BLaER1 treated with 17β-estradiol and CSF1 and Interleukin-3, amounts not matched to agents 10 nM and 100 nM (cell line): ENCODE data around the gene SELPLG.

ENCODE experiments used
- H3K27ac ChIP-seq, 11 experiments: shearing (Covaris generic); formaldehyde crosslinking; 2 replicates each; pipeline ENCODE4 v1.8.1; 2022
- H3K27me3 ChIP-seq, 11 experiments: shearing (Covaris generic); formaldehyde crosslinking; 2 replicates each; pipeline ENCODE4 v1.8.1; 2022
- H3K36me3 ChIP-seq, 11 experiments: shearing (Covaris generic); formaldehyde crosslinking; 2 replicates each; pipeline ENCODE4 v1.8.1; 2022
- H3K4me1 ChIP-seq, 10 experiments: shearing (Covaris generic); formaldehyde crosslinking; 2 replicates each; pipeline ENCODE4 v1.8.1; 2022
- H3K4me2 ChIP-seq, 11 experiments: shearing (Covaris generic); formaldehyde crosslinking; 2 replicates each; pipeline ENCODE4 v1.8.1; 2022
- H3K4me3 ChIP-seq, 10 experiments: shearing (Covaris generic); formaldehyde crosslinking; 2 replicates each; pipeline ENCODE4 v1.8.1; 2022
- H3K9ac ChIP-seq, 11 experiments: shearing (Covaris generic); formaldehyde crosslinking; 2 replicates each; pipeline ENCODE4 v1.8.1; 2022
- H3K9me3 ChIP-seq, 11 experiments: shearing (Covaris generic); formaldehyde crosslinking; replicated peaks in 1 of 11; 2 replicates each; pipeline ENCODE4 v1.8.1; 2022
- H4K20me1 ChIP-seq, 11 experiments: shearing (Covaris generic); formaldehyde crosslinking; 2 replicates each; pipeline ENCODE4 v1.8.1; 2022
- Cebpa-rat ChIP-seq, 11 experiments: shearing (Covaris generic); IDR thresholded peaks; 2 replicates each; pipeline ENCODE4 v1.8.1; 2022

SELPLG gene

DNA sequence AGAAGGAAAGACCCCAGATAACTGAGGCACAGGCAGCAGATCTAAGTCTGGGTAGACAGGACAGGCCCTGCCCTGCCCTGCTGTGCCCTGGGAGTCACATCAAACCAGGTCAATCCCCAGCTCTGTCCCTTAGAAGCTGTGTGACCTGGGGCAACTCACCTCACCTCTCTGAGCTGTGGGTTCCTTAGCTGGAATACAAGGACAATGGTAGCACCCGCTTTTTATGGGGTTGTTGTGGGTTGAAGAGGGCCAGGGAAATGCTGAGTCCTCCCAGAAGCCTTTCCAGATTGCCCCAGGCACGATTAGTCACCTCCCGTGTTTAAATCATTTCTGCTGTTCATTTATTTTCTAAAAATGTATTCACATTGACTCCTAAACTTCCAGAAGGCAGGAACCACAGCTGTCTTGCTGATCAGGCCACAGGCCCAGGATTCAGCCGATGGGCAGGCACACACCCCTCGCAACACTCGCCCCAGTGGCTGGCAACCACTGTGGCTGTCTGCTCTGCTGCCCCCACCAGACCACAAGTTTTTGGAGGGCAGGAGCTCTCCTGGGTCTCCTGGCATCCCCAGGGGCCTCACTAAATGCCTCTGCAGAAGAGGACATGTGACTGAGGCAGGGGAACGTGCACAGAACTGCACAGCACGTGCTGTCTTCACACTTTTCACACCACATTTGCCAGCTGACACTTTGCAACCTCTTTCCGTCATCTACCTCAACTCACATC, 3.0 kb downstream of the SELPLG start:
- H3K36me3 ChIP-seq, result peaks cover 0 to 6% (median 0%) of the 10 kb centered on the region in 11 experiments; a peak in 2 of 22 replicates
- no peaks in the 10 kb centered on the region for H3K27me3 ChIP-seq
- peak overlapping the region; percentile 11 to 97 (median 83); a peak in 21 of 22 replicates for H3K4me2 ChIP-seq
- H4K20me1 ChIP-seq, result no peaks in the 10 kb centered on the region
- peaks cover 0 to 13% (median 7%) of the 10 kb centered on the region in 11 experiments; a peak in 12 of 22 replicates for H3K9me3 ChIP-seq
- H3K9ac ChIP-seq, result peak overlapping the region in 7 of 11 experiments; percentile 9 to 81 (median 77); a peak in 9 of 22 replicates
- peaks cover 72 to 100% (median 87%) of the 10 kb centered on the region in 10 experiments for H3K4me1 ChIP-seq
- H3K4me3 ChIP-seq, result no peak overlapping the region
- TF ChIP-seq Cebpa-rat (IDR thresholded peaks at IDR 0.05), result no peak
- H3K27ac ChIP-seq, result peak overlapping the region in 7 of 11 experiments; percentile 5 to 96 (median 83); a peak in 12 of 22 replicates

DNA sequence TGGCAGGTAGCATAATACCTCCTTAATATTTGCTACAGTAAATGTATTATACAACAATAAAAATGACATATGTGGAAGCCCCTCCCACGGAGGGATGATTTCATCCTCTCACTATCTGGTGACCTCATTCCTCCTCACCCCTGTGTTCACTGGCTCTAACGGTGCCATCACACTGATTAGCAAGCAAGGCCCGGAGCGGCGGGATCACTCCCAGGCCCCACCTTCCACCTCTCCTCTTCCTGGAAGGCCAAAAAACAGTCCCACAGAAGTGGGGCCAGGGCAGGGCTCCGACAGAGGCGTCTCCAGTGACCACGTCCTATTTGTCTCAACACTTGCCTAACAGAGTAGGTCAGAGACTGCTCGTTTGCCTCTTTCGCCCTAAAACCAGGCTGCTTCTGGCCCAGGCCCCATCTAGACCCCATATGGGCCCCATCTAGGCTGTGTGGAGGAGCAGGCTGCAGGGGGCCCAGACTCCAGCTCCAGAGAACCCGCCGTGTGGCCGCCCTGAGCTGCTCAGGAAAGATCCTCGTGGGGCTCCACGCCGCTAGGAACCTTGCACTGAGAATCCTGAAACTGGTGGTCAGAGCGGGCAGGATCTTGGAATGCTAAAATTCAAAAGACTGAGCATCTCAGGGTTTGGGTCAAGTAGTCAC, 3.7 kb downstream of the SELPLG start:
- peaks cover 65 to 96% (median 80%) of the 10 kb centered on the region in 10 experiments for H3K4me1 ChIP-seq
- H4K20me1 ChIP-seq, result no peaks in the 10 kb centered on the region
- peak overlapping the region in 4 of 10 experiments; percentile 46 to 66 (median 56); a peak in 4 of 20 replicates for H3K4me3 ChIP-seq
- H3K27me3 ChIP-seq, result no peaks in the 10 kb centered on the region
- peaks cover 0 to 11% (median 0%) of the 10 kb centered on the region in 11 experiments; a peak in 2 of 22 replicates for H3K36me3 ChIP-seq
- peaks cover 0 to 13% (median 7%) of the 10 kb centered on the region in 11 experiments; a peak in 12 of 22 replicates for H3K9me3 ChIP-seq
- peak overlapping the region; percentile 67 to 97 (median 83); a peak in 21 of 22 replicates for H3K4me2 ChIP-seq
- no peak for TF ChIP-seq Cebpa-rat (IDR thresholded peaks at IDR 0.05)
- peak overlapping the region in 7 of 11 experiments; percentile 9 to 81 (median 77); a peak in 8 of 22 replicates for H3K9ac ChIP-seq
- peak overlapping the region in 9 of 11 experiments; percentile 5 to 96 (median 80); a peak in 13 of 22 replicates for H3K27ac ChIP-seq

GRCh38 chr12:108629151-108629550, 4.5 kb downstream of the SELPLG start:
- peak overlapping the region; percentile 67 to 97 (median 83) for H3K4me2 ChIP-seq
- H3K4me1 ChIP-seq, result peaks cover 57 to 88% (median 73%) of the 10 kb centered on the region in 10 experiments
- no peaks in the 10 kb centered on the region for H4K20me1 ChIP-seq
- H3K9me3 ChIP-seq, result peaks cover 0 to 13% (median 7%) of the 10 kb centered on the region in 11 experiments; a peak in 12 of 22 replicates
- peak overlapping the region in 9 of 11 experiments; percentile 12 to 96 (median 80); a peak in 15 of 22 replicates for H3K27ac ChIP-seq
- H3K36me3 ChIP-seq, result peaks cover 0 to 12% (median 0%) of the 10 kb centered on the region in 11 experiments; a peak in 3 of 22 replicates
- TF ChIP-seq Cebpa-rat (IDR thresholded peaks at IDR 0.05), result no peak
- peak overlapping the region in 6 of 10 experiments; percentile 32 to 66 (median 52); a peak in 10 of 20 replicates for H3K4me3 ChIP-seq
- no peaks in the 10 kb centered on the region for H3K27me3 ChIP-seq
- H3K9ac ChIP-seq, result peak overlapping the region in 9 of 11 experiments; percentile 15 to 81 (median 77); a peak in 15 of 22 replicates

GRCh38 chr12:108627134-108627920, 6.4 kb downstream of the SELPLG start:
- Histone ChIP-seq H3K27ac (peak overlapping the region in 8 of 11 experiments; percentile 60 to 96 (median 82); a peak in 12 of 22 replicates), H3K4me3 (0 out of 20 replicates have a peak overlapping the region, but pooled peaks of 1 of the 10 experiments have one; percentile 56), H4K20me1 (no peaks in the 10 kb centered on the region), H3K36me3 (peaks cover 0 to 28% (median 0%) of the 10 kb centered on the region in 11 experiments; a peak in 10 of 22 replicates), H3K9ac (peak overlapping the region in 5 of 11 experiments; percentile 77 to 81 (median 81); a peak in 8 of 22 replicates), H3K27me3 (no peaks in the 10 kb centered on the region), H3K9me3 (peaks cover 0 to 20% (median 12%) of the 10 kb centered on the region in 11 experiments; a peak in 14 of 22 replicates), H3K4me1 (peaks cover 45 to 79% (median 61%) of the 10 kb centered on the region in 10 experiments), H3K4me2 (peak overlapping the region in 10 of 11 experiments; percentile 67 to 97 (median 88); a peak in 18 of 22 replicates)
- no peak for TF ChIP-seq Cebpa-rat (IDR thresholded peaks at IDR 0.05)

- H3K9ac ChIP-seq, result no peak overlapping the region
- H3K9me3 ChIP-seq, result peaks cover 0 to 13% (median 0%) of the 10 kb centered on the region in 11 experiments; a peak in 8 of 22 replicates
- no peak overlapping the region for H3K4me3 ChIP-seq
- TF ChIP-seq Cebpa-rat (IDR thresholded peaks at IDR 0.05), result no peak
- no peak overlapping the region for H3K27ac ChIP-seq
- peaks cover 0 to 28% (median 0%) of the 10 kb centered on the region in 11 experiments; a peak in 10 of 22 replicates for H3K36me3 ChIP-seq
- no peaks in the 10 kb centered on the region for H4K20me1 ChIP-seq
- H3K4me1 ChIP-seq, result peaks cover 35 to 79% (median 53%) of the 10 kb centered on the region in 10 experiments
- 0 out of 22 replicates have a peak overlapping the region, but pooled peaks of 1 of the 11 experiments have one; percentile 6 for H3K4me2 ChIP-seq
- H3K27me3 ChIP-seq, result no peaks in the 10 kb centered on the region
Measured at GRCh38 chr12:108625228-108625627, 8.5 kb downstream of the SELPLG start.

DNA sequence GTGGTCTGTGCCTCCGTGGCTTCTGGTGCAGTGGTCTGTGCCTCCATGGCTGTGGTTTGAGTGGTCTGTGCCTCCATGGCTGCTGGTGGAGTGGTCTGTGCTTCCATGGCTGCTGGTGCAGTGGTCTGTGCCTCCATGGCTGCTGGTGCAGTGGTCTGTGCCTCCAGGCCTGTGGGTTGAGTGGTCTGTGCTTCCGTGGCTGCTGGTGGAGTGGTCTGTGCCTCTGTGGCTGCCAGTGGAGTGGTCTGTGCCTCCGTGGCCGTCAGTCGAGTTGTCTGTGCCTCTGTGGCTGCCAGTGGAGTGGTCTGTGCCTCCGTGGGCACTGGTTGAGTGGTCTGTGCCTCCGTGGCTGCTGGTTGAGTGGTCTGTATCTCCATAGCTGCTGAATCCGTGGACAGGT, 10.1 kb downstream of the SELPLG start:
- H3K4me1 ChIP-seq, result peaks cover 25 to 73% (median 39%) of the 10 kb centered on the region in 10 experiments
- H3K9ac ChIP-seq, result no peak overlapping the region
- H3K4me3 ChIP-seq, result no peak overlapping the region
- H3K4me2 ChIP-seq, result no peak overlapping the region
- H3K9me3 ChIP-seq, result peaks cover 0 to 13% (median 0%) of the 10 kb centered on the region in 11 experiments; a peak in 8 of 22 replicates
- TF ChIP-seq Cebpa-rat (IDR thresholded peaks at IDR 0.05), result no peak
- no peaks in the 10 kb centered on the region for H4K20me1 ChIP-seq
- H3K36me3 ChIP-seq, result peaks cover 0 to 28% (median 0%) of the 10 kb centered on the region in 11 experiments; a peak in 10 of 22 replicates
- no peaks in the 10 kb centered on the region for H3K27me3 ChIP-seq
- peak overlapping the region in 4 of 11 experiments; percentile 10 to 76 (median 72); a peak in 4 of 22 replicates for H3K27ac ChIP-seq

DNA sequence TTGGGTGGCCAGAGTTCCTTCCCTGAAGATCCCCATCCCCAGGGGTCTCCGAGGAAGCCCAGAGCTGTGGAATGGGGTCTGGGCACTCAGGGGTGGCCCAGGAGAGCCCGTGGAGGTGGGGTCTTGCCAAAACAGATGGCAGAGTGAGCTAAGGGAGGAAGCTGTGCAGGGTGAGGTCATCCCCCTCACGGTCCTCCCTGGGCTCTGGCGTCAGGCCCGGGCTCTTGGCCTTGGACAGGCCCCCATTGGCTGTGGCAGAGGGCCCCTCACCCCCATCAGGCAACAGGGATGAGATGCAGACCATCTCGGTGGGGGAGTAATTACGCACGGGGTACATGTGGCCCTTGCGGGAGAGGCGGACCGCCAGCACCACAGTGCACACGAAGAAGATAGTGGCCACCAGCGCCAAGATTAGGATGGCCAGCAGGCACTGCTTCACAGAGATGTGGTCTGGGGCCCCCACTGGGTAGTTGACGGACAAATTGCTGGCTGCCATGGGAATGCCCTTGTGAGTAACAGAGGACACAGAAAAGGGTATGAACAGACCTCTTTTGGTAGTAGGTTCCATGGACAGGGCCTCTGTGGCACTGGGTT, 10.7 kb downstream of the SELPLG start:
- H3K36me3 ChIP-seq, result peaks cover 0 to 28% (median 0%) of the 10 kb centered on the region in 11 experiments; a peak in 10 of 22 replicates
- no peaks in the 10 kb centered on the region for H4K20me1 ChIP-seq
- peaks cover 0 to 13% (median 0%) of the 10 kb centered on the region in 11 experiments; a peak in 8 of 22 replicates for H3K9me3 ChIP-seq
- H3K4me2 ChIP-seq, result peak overlapping the region; percentile 54 to 80 (median 69); a peak in 20 of 22 replicates
- no peak overlapping the region; a peak in 1 of 20 replicates for H3K4me3 ChIP-seq
- no peaks in the 10 kb centered on the region for H3K27me3 ChIP-seq
- H3K27ac ChIP-seq, result peak overlapping the region in 10 of 11 experiments; percentile 12 to 76 (median 43); a peak in 13 of 22 replicates
- TF ChIP-seq Cebpa-rat (IDR thresholded peaks at IDR 0.05), result no peak
- peaks cover 25 to 73% (median 39%) of the 10 kb centered on the region in 10 experiments for H3K4me1 ChIP-seq
- H3K9ac ChIP-seq, result peak overlapping the region in 2 of 11 experiments; percentile 44 to 49; a peak in 2 of 22 replicates
